ENCODE data around the gene HAUS7.

HAUS7 gene

DNA sequence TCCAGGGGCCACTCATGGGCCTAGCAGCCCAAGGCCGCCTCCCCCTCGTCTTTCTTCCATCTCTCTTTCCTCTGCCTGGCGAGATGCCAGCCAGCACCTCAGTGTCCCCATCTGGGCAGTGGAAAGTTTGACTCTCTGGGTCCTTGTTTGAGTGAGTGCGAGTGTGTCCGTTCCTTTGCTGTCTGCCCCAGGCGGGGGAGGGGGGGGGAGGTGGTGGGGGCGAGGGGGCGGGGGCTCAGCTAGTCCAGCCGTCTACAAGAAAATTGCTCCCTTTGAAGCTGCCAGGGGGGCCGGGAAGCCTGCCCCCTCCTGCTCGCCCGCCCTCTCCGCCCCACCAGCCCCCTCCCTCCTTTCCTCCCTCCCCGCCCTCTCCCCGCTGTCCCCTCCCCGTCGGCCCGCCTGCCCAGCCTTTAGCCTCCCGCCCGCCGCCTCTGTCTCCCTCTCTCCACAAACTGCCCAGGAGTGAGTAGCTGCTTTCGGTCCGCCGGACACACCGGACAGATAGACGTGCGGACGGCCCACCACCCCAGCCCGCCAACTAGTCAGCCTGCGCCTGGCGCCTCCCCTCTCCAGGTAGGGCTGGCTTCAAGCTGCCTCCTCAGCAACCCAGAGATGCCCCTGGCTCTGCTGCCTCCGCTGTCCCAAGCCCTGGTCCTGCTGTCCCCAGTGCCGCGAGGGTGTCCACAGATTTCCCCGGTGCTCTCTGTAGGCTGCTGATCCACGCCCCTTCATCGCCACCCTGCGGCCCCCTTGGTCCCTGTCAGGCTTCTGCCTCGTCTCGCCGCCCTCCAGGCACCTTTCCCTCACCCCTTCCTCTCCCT is 24.4 kb upstream of the HAUS7 start, which contains the start of gene BGN:
Gene BGN, plus strand, starts transcription at position 440 of the 821 bp plus-strand sequence. CDS start 9,652 bp downstream, outside the sequence.
- ChIA-PET CTCF (interaction anchor here (0.6 to 2.3 kb wide), 2 partner anchors 22 to 96 kb away, joined by 3 to 7 read pairs; no protein-coding TSS in a partner anchor), POLR2A (no interaction called here)
- Histone ChIP-seq H3K4me1 (ENCODE audit: control insufficient read depth, insufficient read depth, low read length) (no peaks in the 10 kb centered on the region), H3K4me3 (ENCODE audit: low read depth, low read length) (no peak within 1 kb of the TSS), H3K9me3 (ENCODE audit: control insufficient read depth, insufficient read depth, low read depth, low read length) (no peaks in the 10 kb centered on the region), H3K27ac (ENCODE audit: extremely low read depth, low read depth, low read length) (no peak within 1 kb of the TSS), H3K36me3 (ENCODE audit: control insufficient read depth in 2 of 2, insufficient read depth in 1 of 2, low read length in 2 of 2) (no peaks in the 10 kb centered on the region)
- TF ChIP-seq PRDM1 (tag by site-specific recombination; IDR thresholded peaks at IDR 0.05) (no peak), ZNF211 (tag by site-specific recombination; IDR thresholded peaks at IDR 0.05; ENCODE audit: low read depth) (no peak), ZNF174 (tag by site-specific recombination; IDR thresholded peaks at IDR 0.05) (no peak), ZNF133 (tag by site-specific recombination; IDR thresholded peaks at IDR 0.05) (no peak), ZNF549 (tag by site-specific recombination; IDR thresholded peaks at IDR 0.05) (no peak), BCL11B (tag by site-specific recombination; IDR thresholded peaks at IDR 0.05; ENCODE audit: low read depth) (no peak), MEIS1 (CRISPR knock-in tag; IDR thresholded peaks at IDR 0.05; ENCODE audit: borderline replicate concordance) (no peak), ZNF324 (tag by site-specific recombination; IDR thresholded peaks at IDR 0.05) (no peak), TRIM28 (IDR thresholded peaks at IDR 0.05; ENCODE audit: borderline replicate concordance, low read length) (no peak), ZNF792 (tag by site-specific recombination; IDR thresholded peaks at IDR 0.05) (no peak), ZNF596 (tag by site-specific recombination; IDR thresholded peaks at IDR 0.05) (no peak), ZNF624 (tag by site-specific recombination; IDR thresholded peaks at IDR 0.05) (no peak), ZNF426 (tag by site-specific recombination; IDR thresholded peaks at IDR 0.05) (no peak), ZNF112 (tag by site-specific recombination; IDR thresholded peaks at IDR 0.05) (no peak), ZNF366 (tag by site-specific recombination; conservative IDR thresholded peaks at IDR 0.05) (no peak)
- TF ChIP-seq, protein P1, sequence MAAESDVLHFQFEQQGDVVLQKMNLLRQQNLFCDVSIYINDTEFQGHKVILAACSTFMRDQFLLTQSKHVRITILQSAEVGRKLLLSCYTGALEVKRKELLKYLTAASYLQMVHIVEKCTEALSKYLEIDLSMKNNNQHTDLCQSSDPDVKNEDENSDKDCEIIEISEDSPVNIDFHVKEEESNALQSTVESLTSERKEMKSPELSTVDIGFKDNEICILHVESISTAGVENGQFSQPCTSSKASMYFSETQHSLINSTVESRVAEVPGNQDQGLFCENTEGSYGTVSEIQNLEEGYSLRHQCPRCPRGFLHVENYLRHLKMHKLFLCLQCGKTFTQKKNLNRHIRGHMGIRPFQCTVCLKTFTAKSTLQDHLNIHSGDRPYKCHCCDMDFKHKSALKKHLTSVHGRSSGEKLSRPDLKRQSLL (tag by site-specific recombination; IDR thresholded peaks at IDR 0.05): no peak
- TF ChIP-seq, protein P2, sequence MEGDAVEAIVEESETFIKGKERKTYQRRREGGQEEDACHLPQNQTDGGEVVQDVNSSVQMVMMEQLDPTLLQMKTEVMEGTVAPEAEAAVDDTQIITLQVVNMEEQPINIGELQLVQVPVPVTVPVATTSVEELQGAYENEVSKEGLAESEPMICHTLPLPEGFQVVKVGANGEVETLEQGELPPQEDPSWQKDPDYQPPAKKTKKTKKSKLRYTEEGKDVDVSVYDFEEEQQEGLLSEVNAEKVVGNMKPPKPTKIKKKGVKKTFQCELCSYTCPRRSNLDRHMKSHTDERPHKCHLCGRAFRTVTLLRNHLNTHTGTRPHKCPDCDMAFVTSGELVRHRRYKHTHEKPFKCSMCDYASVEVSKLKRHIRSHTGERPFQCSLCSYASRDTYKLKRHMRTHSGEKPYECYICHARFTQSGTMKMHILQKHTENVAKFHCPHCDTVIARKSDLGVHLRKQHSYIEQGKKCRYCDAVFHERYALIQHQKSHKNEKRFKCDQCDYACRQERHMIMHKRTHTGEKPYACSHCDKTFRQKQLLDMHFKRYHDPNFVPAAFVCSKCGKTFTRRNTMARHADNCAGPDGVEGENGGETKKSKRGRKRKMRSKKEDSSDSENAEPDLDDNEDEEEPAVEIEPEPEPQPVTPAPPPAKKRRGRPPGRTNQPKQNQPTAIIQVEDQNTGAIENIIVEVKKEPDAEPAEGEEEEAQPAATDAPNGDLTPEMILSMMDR (tag by site-specific recombination; IDR thresholded peaks at IDR 0.05): no peak

DNA sequence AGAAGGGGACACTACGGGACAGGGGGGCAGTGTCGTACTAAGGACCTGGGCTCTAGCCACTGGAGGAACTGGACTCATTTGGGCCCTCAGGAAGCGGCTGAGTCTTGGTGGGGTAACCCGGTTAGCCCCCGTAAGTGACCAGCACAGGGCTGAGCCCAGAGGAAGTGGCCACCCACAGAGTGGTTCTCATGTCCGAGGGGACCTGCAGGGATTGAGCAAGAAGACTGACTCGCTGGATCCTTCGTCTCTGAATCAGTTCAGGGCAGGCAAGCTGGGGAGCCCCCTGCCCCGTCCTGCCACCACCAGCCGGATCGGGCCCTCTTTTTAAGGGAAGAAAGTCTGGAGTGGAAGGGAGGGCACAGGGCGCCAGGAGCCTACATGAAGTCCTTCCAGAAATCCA is 23.7 kb upstream of the HAUS7 start:
- CTCF ChIA-PET: no interaction called here
- Histone ChIP-seq H3K4me1 (ENCODE audit: control insufficient read depth, insufficient read depth, low read length) (no peaks in the 10 kb centered on the region), H3K36me3 (ENCODE audit: control insufficient read depth in 2 of 2, insufficient read depth in 1 of 2, low read length in 2 of 2) (no peaks in the 10 kb centered on the region), H3K4me3 (ENCODE audit: low read depth, low read length) (no peak overlapping the region), H3K9me3 (ENCODE audit: control insufficient read depth, insufficient read depth, low read depth, low read length) (no peaks in the 10 kb centered on the region), H3K27ac (ENCODE audit: extremely low read depth, low read depth, low read length) (no peak overlapping the region)
- POLR2A ChIA-PET: no interaction called here
- TF ChIP-seq ZNF677 (tag by site-specific recombination; IDR thresholded peaks at IDR 0.05) (no peak), ZNF600 (tag by site-specific recombination; IDR thresholded peaks at IDR 0.05) (no peak), KLF1 (tag by site-specific recombination; IDR thresholded peaks at IDR 0.05) (no peak), ZFP3 (tag by site-specific recombination; IDR thresholded peaks at IDR 0.05; ENCODE audit: low read depth) (no peak), ZNF324 (tag by site-specific recombination; IDR thresholded peaks at IDR 0.05) (no peak), ZNF843 (tag by site-specific recombination; IDR thresholded peaks at IDR 0.05) (no peak), ZNF660 (tag by site-specific recombination; IDR thresholded peaks at IDR 0.05) (no peak)
- TF ChIP-seq, protein P3, sequence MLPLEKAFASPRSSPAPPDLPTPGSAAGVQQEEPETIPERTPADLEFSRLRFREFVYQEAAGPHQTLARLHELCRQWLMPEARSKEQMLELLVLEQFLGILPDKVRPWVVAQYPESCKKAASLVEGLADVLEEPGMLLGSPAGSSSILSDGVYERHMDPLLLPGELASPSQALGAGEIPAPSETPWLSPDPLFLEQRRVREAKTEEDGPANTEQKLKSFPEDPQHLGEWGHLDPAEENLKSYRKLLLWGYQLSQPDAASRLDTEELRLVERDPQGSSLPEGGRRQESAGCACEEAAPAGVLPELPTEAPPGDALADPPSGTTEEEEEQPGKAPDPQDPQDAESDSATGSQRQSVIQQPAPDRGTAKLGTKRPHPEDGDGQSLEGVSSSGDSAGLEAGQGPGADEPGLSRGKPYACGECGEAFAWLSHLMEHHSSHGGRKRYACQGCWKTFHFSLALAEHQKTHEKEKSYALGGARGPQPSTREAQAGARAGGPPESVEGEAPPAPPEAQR (tag by site-specific recombination; IDR thresholded peaks at IDR 0.05): no peak
- TF ChIP-seq, protein P4, sequence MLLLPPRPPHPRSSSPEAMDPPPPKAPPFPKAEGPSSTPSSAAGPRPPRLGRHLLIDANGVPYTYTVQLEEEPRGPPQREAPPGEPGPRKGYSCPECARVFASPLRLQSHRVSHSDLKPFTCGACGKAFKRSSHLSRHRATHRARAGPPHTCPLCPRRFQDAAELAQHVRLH (tag by site-specific recombination; IDR thresholded peaks at IDR 0.05): no peak
- TF ChIP-seq, protein P5, sequence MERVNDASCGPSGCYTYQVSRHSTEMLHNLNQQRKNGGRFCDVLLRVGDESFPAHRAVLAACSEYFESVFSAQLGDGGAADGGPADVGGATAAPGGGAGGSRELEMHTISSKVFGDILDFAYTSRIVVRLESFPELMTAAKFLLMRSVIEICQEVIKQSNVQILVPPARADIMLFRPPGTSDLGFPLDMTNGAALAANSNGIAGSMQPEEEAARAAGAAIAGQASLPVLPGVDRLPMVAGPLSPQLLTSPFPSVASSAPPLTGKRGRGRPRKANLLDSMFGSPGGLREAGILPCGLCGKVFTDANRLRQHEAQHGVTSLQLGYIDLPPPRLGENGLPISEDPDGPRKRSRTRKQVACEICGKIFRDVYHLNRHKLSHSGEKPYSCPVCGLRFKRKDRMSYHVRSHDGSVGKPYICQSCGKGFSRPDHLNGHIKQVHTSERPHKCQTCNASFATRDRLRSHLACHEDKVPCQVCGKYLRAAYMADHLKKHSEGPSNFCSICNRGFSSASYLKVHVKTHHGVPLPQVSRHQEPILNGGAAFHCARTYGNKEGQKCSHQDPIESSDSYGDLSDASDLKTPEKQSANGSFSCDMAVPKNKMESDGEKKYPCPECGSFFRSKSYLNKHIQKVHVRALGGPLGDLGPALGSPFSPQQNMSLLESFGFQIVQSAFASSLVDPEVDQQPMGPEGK (tag by site-specific recombination; IDR thresholded peaks at IDR 0.05): no peak

All from HEK293 (cell line).